Retinal pigment epithelial cell (primary cell): ENCODE data around the gene NVL.

ENCODE experiments used
- DNase-seq: peaks from one replicate; pipeline ENCODE4 v3.0.0-alpha.2; 2010; ENCODE audit warnings: low read depth
- H3K4me3 ChIP-seq: 2 replicates; pipeline ENCODE4 v1.5.1; 2011; ENCODE audit warnings: mild to moderate bottlenecking, low read length, control low read depth, moderate library complexity
- TF ChIP-seq, protein P1 (sequence below): conservative IDR thresholded peaks from 2 replicates; pipeline ENCODE4 v1.5.1; 2011; ENCODE audit warnings: low read depth, low read length, control low read depth, inconsistent platforms

The NVL gene

DNA sequence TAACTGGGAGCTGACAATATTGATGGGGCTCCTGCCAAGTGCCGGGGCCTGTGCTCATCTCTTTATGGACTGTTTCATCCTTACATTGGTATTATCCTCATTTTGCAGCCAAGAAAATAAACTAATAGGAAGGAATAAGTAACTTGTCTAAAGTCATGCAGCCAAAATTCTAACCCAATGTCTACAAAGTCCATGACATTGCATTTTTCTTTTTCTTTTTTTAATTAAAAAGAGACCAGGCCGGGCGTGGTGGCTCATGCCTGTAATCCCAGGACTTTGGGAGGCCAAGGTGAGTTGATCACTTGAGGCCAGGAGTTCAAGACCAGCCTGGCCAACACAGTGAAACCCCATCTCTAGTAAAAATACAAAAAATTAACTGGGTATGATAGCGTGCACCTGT, 128.1 kb downstream of the NVL start:
- DNase-seq, result no peak
- no peak overlapping the region for H3K4me3 ChIP-seq

DNA sequence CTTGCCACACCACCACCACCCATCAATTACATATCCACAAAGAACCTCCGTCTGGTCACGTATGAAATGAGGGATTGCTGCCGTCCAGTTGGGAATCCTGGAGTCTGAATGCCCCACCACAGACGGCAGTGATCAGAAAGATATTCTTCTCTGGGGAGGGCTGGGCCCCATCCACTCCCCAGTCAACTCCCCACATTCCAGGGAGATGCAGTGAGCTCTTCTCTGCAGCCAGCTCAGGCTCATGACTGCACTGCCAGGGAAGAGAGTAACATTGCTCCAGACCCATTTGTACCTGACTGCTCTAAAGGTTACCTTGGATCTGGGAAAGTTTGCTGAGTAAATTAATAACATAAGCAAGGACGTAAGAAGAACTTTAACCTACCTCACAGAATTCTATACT, 128.6 kb downstream of the NVL start:
- no peak for DNase-seq
- TF ChIP-seq, protein P1, sequence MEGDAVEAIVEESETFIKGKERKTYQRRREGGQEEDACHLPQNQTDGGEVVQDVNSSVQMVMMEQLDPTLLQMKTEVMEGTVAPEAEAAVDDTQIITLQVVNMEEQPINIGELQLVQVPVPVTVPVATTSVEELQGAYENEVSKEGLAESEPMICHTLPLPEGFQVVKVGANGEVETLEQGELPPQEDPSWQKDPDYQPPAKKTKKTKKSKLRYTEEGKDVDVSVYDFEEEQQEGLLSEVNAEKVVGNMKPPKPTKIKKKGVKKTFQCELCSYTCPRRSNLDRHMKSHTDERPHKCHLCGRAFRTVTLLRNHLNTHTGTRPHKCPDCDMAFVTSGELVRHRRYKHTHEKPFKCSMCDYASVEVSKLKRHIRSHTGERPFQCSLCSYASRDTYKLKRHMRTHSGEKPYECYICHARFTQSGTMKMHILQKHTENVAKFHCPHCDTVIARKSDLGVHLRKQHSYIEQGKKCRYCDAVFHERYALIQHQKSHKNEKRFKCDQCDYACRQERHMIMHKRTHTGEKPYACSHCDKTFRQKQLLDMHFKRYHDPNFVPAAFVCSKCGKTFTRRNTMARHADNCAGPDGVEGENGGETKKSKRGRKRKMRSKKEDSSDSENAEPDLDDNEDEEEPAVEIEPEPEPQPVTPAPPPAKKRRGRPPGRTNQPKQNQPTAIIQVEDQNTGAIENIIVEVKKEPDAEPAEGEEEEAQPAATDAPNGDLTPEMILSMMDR, result no peak
- no peak overlapping the region for H3K4me3 ChIP-seq

More for the DNA sequence above, 128.1 kb downstream of the NVL start:
- TF ChIP-seq, protein P1, result no peak

DNA sequence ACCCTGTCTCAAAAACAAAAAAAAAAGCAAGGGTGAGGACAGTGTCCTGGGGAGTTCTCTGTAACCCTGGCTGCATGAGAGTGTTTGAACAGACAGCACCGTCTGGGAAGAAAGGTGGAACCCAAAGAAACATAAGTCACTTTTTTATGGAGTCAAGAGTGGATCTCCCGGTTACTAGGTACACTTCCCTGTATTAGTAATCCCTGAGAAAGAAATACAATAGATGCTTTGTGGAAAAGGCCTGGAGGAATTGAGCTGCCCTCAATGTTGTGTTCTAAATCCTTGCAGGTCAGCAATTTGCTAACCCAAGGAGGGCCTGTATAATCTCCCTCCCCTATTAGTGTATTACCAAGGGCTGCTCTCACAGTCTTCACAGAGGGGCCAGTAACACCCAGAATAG, 130.3 kb downstream of the NVL start:
- no peak for DNase-seq
- TF ChIP-seq, protein P1, result no peak
- no peak overlapping the region for H3K4me3 ChIP-seq

DNA sequence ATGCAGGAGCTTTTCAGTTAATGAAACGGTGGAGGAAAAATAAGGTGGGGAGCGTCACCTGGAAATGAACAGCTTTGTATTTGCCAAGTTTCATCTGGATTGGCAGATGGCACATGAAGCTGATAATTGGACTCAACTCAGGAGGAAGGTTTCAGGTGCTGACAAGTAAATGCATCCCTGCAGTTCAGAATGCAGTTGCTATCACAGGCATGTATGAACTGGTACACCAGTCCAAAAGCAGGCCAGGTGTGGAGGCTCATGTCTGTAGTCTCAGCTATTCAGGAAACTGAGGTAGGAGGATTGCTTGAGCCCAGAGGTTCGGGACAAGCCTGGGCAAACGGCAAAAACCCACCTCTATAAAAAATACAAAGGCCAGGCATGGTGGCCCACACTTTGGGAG, 131.4 kb downstream of the NVL start:
- no peak for DNase-seq
- TF ChIP-seq, protein P1, result no peak
- no peak overlapping the region for H3K4me3 ChIP-seq

DNA sequence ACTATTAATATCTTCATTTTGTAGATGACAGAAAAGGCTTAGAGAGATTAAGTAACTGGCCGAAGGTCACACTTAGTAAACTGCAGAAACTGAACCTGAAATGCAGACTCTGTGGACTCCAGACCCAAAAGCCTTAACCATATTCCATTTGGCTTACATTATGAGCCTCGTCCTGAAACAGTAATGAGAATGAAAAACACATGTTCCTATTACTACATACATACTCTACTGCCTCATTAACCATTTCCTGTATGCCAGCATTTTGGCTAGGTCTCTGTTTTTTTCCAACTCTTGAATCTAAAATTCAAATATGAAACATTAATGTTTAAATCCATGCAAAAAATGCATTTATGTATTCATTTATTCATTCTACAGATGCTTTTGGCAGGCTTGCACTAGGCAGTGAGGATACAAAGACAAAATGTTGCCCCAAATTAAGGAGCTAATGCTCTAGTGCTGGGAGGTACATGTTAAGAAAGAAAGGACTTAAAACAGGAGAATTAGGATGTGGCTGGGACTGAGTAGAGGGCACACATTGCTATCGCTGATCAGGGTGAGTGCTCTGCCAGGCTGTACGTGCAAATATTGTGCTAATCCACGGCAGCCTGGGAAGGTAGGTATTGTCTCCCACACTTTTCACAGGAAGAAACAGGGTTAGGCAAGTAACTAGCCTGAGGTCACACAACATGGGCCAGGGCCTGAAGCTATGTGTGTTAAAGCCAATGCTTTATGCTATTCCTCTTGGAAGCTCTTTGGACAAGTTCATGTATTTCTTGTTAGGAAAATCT, 133.0 kb downstream of the NVL start:
- no peak overlapping the region for H3K4me3 ChIP-seq
- DNase-seq, result no peak
- TF ChIP-seq, protein P1, result no peak

DNA sequence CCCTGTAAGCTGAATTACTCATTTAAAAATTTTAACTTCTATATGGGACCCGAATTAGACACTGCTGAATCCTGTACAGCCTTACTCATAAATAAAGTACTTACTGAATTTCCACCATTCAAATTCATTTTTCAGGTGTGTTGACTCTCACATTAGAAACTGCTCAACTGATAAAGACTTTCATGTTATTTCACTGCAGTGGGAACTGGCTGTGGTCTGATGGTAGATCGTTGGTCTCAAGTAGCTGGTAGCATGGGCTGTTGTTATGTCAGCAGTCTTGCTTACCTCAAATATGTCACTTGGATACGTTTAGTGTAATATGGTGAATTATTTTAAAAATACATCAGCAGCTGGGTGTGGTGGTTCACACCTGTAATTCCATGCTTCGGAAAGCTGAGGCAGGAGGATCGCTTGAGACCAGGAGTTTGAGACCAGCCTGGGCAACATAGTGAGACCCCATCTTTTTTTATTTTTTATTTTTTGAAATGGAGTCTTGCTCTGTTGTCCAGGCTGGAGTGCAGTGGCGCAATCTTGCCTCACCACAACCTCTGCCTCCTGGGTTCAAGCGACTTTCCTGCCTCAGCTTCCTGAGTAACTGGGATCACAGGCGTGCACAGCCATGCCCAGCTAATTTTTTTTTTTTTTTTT, 136.5 kb downstream of the NVL start:
- no peak for DNase-seq
- no peak overlapping the region for H3K4me3 ChIP-seq
- TF ChIP-seq, protein P1, result no peak
